ENCODE data around the gene FGF2.
A peak's percentile ranks its signal among the peaks of the same experiment; 100 is the strongest.
"Not testable (repeated sequence)": the region's sequence is repeated elsewhere in the genome, so short reads cannot be mapped to it uniquely, and the experiment has no call there.

The FGF2 gene

GRCh38 chr4:122826553-122827257, at the start of gene FGF2:
TSS of gene FGF2 (plus strand) at chr4:122826831. CDS start at chr4:122827175, 344 bp downstream.
- DNase-seq (ENCODE audit: low read depth, low spot score), result no peak

- no peak for DNase-seq (ENCODE audit: low read depth, low spot score)
These were observed 49.7 kb upstream of the FGF2 start for GRCh38 chr4:122776916-122777315.

GRCh38 chr4:122777846-122778673, 48.6 kb upstream of the FGF2 start:
- no peak for DNase-seq (ENCODE audit: low read depth, low spot score)

GRCh38 chr4:122781486-122781885, 45.1 kb upstream of the FGF2 start:
- DNase-seq (ENCODE audit: low read depth, low spot score), result no peak

- DNase-seq (ENCODE audit: low read depth, low spot score), result peak; percentile 98
These were observed 43.1 kb upstream of the FGF2 start for GRCh38 chr4:122783301-122784215.

GRCh38 chr4:122784261-122784660, 42.4 kb upstream of the FGF2 start:
- DNase-seq (ENCODE audit: low read depth, low spot score), result no peak

GRCh38 chr4:122785099-122785498, 41.5 kb upstream of the FGF2 start:
- no peak for DNase-seq (ENCODE audit: low read depth, low spot score)

- not testable (repeated sequence) for DNase-seq (ENCODE audit: low read depth, low spot score)
These were observed 40.3 kb upstream of the FGF2 start for GRCh38 chr4:122786296-122786695.

- DNase-seq (ENCODE audit: low read depth, low spot score), result not testable (repeated sequence)
These were observed 39.7 kb upstream of the FGF2 start for GRCh38 chr4:122786920-122787319.

- no peak for DNase-seq (ENCODE audit: low read depth, low spot score)
These were observed 38.7 kb upstream of the FGF2 start for GRCh38 chr4:122787940-122788339.

GRCh38 chr4:122788935-122789334, 37.7 kb upstream of the FGF2 start:
- DNase-seq (ENCODE audit: low read depth, low spot score), result no peak

- DNase-seq (ENCODE audit: low read depth, low spot score), result no peak
These were observed 32.8 kb upstream of the FGF2 start for GRCh38 chr4:122793811-122794210.

- peak; percentile 91 for DNase-seq (ENCODE audit: low read depth, low spot score)
These were observed 29.7 kb upstream of the FGF2 start for GRCh38 chr4:122796801-122797404.

- DNase-seq (ENCODE audit: low read depth, low spot score), result no peak
These were observed 29.1 kb upstream of the FGF2 start for GRCh38 chr4:122797405-122798094.

- DNase-seq (ENCODE audit: low read depth, low spot score), result peak; percentile 57
These were observed 28.5 kb upstream of the FGF2 start for GRCh38 chr4:122798101-122798500.

GRCh38 chr4:122798917-122799316, 27.7 kb upstream of the FGF2 start:
- no peak for DNase-seq (ENCODE audit: low read depth, low spot score)

GRCh38 chr4:122803788-122804208, 22.8 kb upstream of the FGF2 start:
- DNase-seq (ENCODE audit: low read depth, low spot score), result no peak

GRCh38 chr4:122806981-122807679, 19.5 kb upstream of the FGF2 start:
- no peak for DNase-seq (ENCODE audit: low read depth, low spot score)

- no peak for DNase-seq (ENCODE audit: low read depth, low spot score)
These were observed 16.0 kb upstream of the FGF2 start for GRCh38 chr4:122810669-122811068.

- DNase-seq (ENCODE audit: low read depth, low spot score), result not testable (repeated sequence)
These were observed 14.8 kb upstream of the FGF2 start for GRCh38 chr4:122811781-122812180.
